GM19463 (cell line): ENCODE measurements around the gene ANKRD13A.
"Not testable (repeated sequence)": the region's sequence is repeated elsewhere in the genome, so short reads cannot be mapped to it uniquely, and the experiment has no call there.

Experiments
- ATAC-seq: cut with Tn5 transposase; IDR thresholded peaks from one replicate; pipeline ENCODE4 v1.9.1; 2021; ENCODE audit warnings: mild to moderate bottlenecking, moderate library complexity; ENCODE audit not compliant: unreplicated experiment

The ANKRD13A gene

DNA sequence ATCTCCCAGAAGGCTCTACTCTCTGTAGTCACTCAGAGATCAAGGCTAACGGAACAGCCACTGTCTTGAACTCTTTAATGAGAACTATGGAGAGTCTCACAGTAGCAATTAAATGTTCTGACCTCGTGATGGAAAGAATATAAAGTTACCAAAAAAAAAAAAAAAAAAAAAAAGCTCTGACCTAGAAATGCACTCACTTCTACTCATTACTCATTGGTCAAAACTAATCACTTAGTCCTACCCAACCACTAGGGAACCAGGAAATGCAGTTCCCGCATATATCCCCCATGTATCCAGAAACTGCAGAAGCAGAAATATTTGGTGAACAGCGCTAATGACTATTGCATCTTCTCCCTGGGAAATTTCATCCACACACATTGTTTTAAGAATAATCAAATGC is 78.6 kb downstream of the ANKRD13A start:
- no peak for ATAC-seq

DNA sequence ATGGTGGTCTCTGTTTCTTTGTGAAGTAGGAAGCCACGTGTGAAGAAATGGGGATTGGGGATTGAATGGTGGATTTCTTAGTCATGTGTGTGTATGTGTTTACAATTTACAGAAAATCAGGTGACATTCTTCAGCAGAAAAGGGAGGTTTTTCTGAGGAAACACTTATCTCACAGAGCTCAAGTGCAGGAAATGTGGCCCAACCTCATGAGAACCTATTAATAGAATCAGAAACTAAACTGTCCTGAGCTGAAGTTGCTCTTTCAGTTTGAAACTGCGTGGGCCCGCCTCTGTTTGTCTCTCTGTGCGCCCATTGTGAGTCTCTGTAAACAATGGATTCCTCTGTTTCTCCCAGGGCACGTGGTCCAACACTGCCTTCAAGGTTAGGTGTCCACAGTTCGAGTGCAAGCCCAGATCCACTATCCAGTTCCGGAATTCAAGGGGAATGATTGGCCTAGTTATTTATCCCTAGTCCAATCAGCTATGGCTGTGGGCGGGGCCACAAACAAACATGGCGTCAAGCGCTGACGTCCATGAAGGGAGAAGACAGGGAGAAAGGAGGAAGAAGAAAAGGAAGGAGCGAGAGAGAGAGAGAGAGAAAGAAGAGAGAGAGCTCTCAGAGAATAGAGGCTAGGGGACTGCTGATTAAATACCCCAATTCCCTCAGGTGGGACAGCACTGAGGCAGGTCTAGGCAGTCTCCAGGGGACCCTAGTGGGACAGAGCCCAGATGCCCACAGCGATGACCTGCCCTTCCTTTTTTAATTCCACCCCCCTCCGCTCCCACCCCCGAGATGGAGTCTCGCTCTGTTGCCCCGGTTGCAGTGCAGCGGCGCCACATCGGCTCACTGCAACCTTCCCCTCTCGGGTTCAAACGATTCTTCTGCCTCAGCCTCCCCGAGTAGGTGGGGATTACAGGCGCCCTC is 80.5 kb downstream of the ANKRD13A start:
- ATAC-seq: peak; percentile 85

DNA sequence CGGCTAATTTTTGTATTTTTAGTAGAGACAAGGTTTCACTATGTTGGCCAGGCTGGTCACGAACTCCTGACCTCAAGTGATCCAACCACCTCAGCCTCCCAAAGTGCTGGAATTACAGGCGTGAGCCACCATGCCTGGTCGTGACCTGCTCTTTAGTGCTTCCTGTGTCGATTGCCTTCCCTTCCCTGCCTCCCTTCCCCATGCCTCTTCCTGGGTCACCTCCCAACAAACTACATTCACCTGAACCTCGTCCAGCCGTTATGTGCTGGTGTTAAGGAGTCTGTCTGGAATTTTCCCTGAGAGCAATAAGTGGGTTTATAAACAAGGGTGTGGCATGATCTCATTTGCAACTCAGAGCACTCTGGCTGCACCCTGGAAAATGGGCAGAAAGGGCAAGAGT is 81.2 kb downstream of the ANKRD13A start:
- no peak for ATAC-seq

DNA sequence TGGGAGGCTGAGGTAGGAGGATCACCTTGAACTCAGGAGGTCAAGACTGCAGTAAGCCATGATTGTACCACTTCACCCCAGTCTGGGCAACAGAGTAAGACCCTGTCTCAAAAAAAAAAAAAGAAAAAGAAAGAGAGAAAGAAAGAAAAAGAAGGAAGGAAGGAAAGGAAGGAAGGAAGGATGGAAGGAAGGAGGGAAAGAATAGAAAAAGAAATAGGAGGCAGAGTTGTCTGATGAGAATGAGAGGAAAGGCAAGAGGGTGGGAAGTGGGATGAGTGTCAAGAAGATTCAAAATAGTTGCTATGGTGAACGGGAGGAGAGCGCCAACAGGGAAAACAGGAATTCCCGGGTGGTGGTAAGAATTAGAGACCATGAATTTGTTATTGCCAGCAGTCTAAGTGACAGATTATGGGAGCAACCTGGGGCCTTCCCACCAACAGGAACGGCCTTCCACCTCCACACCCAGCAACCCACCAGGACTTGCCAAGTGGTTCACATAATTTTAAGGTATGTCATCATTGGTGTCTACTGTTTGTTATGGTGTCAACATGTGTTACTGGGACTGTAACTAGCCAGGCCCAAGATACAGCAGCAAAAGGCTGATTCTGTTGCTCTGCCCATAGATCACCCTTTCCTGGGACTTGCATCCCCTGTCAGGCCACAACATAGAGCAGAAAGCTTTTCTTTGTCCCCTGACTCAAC is 85.2 kb downstream of the ANKRD13A start:
- ATAC-seq: no peak

DNA sequence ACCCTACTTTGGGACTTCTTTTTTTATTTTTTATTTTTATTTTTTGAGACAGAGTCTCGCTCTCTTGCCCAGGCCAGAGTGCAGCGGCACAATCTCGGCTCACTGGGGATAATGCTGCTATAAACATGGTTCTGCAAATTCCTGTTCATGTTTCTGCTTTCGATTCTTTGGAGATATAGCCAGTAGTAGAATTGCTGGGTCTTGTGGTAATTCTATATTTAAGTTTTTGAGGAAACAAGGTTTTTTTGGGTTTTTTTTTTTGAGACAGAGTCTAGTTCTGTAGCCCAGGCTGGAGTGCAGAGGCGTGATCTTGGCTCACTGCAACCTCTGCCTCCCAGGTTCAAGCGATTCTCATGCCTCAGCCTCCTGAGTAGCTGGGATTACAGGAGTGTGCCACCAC is 89.0 kb downstream of the ANKRD13A start:
- ATAC-seq: not testable (repeated sequence)

DNA sequence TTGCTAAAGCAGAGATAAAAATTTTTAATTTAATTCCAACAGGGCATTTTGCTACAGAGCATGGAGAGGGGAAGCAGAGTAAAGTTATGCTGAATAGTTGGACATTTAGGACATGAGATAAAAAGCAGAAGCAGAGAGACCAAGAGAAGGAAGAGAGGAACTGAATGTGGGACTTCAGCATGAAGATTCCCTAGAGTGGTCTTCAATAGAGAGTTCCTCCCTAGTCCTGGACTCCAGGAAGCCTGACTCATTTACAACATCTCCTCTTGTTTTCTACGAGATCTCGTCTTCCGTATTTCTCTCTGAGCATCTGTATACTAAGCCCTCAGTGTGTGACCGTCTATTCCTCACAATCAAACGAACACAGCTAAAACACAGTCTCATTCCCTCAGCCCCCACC is 89.7 kb downstream of the ANKRD13A start:
- ATAC-seq: no peak
